BJ (cell line): ENCODE results near the gene PRKAG2. TPM values are rescaled to one million over a fixed set of nuclear protein-coding genes. Genes with fewer than 3 reads are reported as not detected.

ENCODE experiments used
- CTCF ChIA-PET: fragments of 350-600 bp; formaldehyde crosslinking; extraction: SDS; loops from one replicate; lab custom pipeline; 2021; ENCODE audit warnings: antibody characterized with exemption, inconsistent platforms; lab: Yijun Ruan, JAX
- POLR2A ChIA-PET: fragments of 300-600 bp; sonication (Branson Sonifier 250); formaldehyde crosslinking; extraction: SDS; loops from one replicate; lab custom pipeline; 2021; ENCODE audit warnings: antibody characterized with exemption; lab: Charles Lee
- DNase-seq: peaks from one replicate; pipeline ENCODE4 v3.0.0-alpha.2; 2011; ENCODE audit warnings: low read depth
- H3K27me3 ChIP-seq: 2 replicates; pipeline ENCODE4 v1.6.0; 2011; ENCODE audit warnings: low read length; ENCODE audit not compliant: control insufficient read depth, insufficient read depth
- H3K36me3 ChIP-seq: 2 replicates; pipeline ENCODE4 v1.5.1; 2011; ENCODE audit warnings: low read length; ENCODE audit not compliant: control insufficient read depth, insufficient read depth
- H3K4me3 ChIP-seq: 2 replicates; pipeline ENCODE4 v1.5.1; 2011; ENCODE audit warnings: low read depth, mild to moderate bottlenecking, control low read depth, low read length
- polyA plus RNA-seq: library from polyadenylated mRNA; depleted of rRNA; stranded (reverse); fragments of >200 nt; gene quantifications from 2 replicates; pipeline ENCODE4 v1.2.3, GENCODE V29; 2011
- TF ChIP-seq, protein P1 (sequence below): IDR thresholded peaks from 2 replicates; pipeline ENCODE4 v1.5.1; 2011; ENCODE audit warnings: low read depth, mild to moderate bottlenecking, control low read depth, inconsistent platforms, low read length, moderate library complexity; ENCODE audit not compliant: insufficient read depth

PRKAG2 gene
- polyA plus RNA-seq, 1 experiment: 11.3 TPM

- TF ChIP-seq, protein P1, sequence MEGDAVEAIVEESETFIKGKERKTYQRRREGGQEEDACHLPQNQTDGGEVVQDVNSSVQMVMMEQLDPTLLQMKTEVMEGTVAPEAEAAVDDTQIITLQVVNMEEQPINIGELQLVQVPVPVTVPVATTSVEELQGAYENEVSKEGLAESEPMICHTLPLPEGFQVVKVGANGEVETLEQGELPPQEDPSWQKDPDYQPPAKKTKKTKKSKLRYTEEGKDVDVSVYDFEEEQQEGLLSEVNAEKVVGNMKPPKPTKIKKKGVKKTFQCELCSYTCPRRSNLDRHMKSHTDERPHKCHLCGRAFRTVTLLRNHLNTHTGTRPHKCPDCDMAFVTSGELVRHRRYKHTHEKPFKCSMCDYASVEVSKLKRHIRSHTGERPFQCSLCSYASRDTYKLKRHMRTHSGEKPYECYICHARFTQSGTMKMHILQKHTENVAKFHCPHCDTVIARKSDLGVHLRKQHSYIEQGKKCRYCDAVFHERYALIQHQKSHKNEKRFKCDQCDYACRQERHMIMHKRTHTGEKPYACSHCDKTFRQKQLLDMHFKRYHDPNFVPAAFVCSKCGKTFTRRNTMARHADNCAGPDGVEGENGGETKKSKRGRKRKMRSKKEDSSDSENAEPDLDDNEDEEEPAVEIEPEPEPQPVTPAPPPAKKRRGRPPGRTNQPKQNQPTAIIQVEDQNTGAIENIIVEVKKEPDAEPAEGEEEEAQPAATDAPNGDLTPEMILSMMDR: no peak
- POLR2A ChIA-PET: no interaction called here
- Histone ChIP-seq H3K4me3 (no peak overlapping the region), H3K36me3 (peaks cover 1% of the 10 kb centered on the region), H3K27me3 (no peaks in the 10 kb centered on the region)
- CTCF ChIA-PET: no interaction called here
- no peak for DNase-seq
Observed at GRCh38 chr7:151615058-151615457, 261.9 kb downstream of the PRKAG2 start.

DNA sequence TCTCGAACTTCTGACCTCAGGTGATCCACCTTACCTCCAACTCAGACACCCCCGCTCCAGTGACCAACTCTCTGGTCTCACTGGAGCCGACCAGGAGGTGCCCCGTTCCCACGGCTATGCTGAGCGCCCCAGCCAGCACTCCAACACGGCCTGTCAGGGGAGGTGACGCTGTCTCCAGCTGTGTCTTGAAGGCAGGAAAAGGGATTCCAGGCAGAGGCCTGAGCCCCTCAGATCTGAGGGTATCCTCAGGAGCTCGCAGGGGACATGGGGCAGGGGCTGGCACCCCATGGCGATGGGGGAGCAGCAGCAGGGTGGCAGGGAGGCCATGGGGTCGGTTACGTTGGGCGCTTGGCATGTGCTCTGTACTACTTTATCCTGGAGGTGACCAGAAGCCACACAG, 262.9 kb downstream of the PRKAG2 start:
- no peak for DNase-seq
- Histone ChIP-seq H3K27me3 (no peaks in the 10 kb centered on the region), H3K4me3 (no peak overlapping the region), H3K36me3 (peaks cover 1% of the 10 kb centered on the region)
- ChIA-PET POLR2A (no interaction called here), CTCF (interaction anchor here (0.6 kb wide), 2 partner anchors 10 to 245 kb away, joined by 3 read pairs; no protein-coding TSS in a partner anchor)
- TF ChIP-seq, protein P1: no peak

DNA sequence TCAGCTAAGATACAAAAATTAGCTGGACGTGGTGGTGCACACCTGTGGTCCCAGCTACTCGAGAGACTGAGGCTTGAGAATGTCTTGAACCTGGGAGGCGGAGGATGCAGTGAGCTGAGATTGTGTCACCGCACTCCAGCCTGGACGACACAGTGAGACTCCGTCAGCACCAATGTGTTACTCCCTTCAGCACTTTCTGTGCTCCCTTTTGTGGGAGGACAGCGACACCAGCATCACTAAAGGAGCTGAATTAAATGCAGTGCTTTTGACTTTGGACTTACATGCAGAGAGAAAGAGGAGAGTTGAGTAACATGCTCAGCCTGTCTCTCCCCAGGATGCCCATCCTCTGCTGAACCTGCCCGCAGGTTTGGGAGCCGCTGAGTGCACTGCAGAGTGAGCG, 265.0 kb downstream of the PRKAG2 start:
- peaks cover 1% of the 10 kb centered on the region for H3K36me3 ChIP-seq
- TF ChIP-seq, protein P1: no peak
- DNase-seq: no peak
- ChIA-PET CTCF (interaction anchor here (2.2 kb wide), 1 partner anchor 9 kb away, joined by 10 read pairs; no protein-coding TSS in a partner anchor), POLR2A (no interaction called here)
- no peak overlapping the region for H3K4me3 ChIP-seq
- H3K27me3 ChIP-seq: no peaks in the 10 kb centered on the region

GRCh38 chr7:151611041-151611440, 265.9 kb downstream of the PRKAG2 start:
- no peak for DNase-seq
- H3K4me3 ChIP-seq: no peak overlapping the region
- CTCF ChIA-PET: interaction anchor here (2.2 kb wide), 1 partner anchor 10 kb away, joined by 10 read pairs; no protein-coding TSS in a partner anchor
- peaks cover 1% of the 10 kb centered on the region for H3K36me3 ChIP-seq
- TF ChIP-seq, protein P1: no peak
- POLR2A ChIA-PET: no interaction called here
- no peaks in the 10 kb centered on the region for H3K27me3 ChIP-seq

DNA sequence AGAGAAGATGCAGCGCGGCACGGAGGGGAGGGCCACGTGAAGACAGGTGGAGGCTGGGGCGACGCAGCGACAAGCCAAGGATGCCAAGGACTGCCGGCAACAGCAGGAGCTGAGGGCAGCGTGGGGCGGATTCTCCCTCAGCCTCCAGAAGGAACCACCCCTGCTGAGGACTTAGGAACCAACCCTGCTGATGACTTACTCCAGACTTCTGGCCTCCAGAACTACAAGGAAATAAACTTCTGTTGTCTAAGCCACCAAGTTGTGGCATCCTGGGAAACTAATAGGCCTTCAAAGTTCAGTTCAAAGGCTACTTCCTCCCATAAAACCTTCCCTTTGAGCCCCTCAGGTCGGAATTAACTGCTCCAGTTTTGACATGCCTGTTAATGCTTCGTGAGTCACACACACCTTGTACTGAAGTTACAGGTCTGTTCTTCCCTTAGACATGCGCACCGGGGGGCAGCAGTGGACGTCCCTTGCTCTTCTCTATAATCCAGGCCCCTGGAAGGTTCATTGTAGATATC, 268.8 kb downstream of the PRKAG2 start:
- ChIA-PET CTCF (interaction anchor here (0.9 kb wide), 1 partner anchor 15 kb away, joined by 3 read pairs; no protein-coding TSS in a partner anchor), POLR2A (no interaction called here)
- Histone ChIP-seq H3K4me3 (no peak overlapping the region), H3K27me3 (no peaks in the 10 kb centered on the region), H3K36me3 (peaks cover 1% of the 10 kb centered on the region)
- TF ChIP-seq, protein P1: no peak
- no peak for DNase-seq
